ENCODE results near the gene UCHL1. TPM values are rescaled to one million over a fixed set of nuclear protein-coding genes. Genes with fewer than 3 reads are reported as not detected.
A peak's percentile ranks its signal among the peaks of the same experiment; 100 is the strongest.

Gene UCHL1
- total and polyA plus RNA-seq, 7 experiments from 2014 or later = 0.27 TPM; not detected in 6

- Mint-ChIP-seq H3K9me3 (no peaks in the 10 kb centered on the region), H3K4me1 (no peaks in the 10 kb centered on the region), H3K27ac (no peak overlapping the region), H3K36me3 (no peaks in the 10 kb centered on the region), H3K4me3 (no peak overlapping the region), H3K27me3 (peaks cover 0 to 12% (median 4%) of the 10 kb centered on the region in 5 donors)
- Histone ChIP-seq H3K27ac (ENCODE audit: low read depth, low read length) (no peak overlapping the region), H3K36me3 (ENCODE audit: control insufficient read depth in 2 of 3, insufficient read depth in 3 of 3, low read length in 3 of 3) (no peaks in the 10 kb centered on the region), H3K4me3 (ENCODE audit: low read length) (no peak overlapping the region), H3K9me3 (ENCODE audit: control insufficient read depth in 2 of 3, low read length in 3 of 3) (no peaks in the 10 kb centered on the region), H3K27me3 (ENCODE audit: control insufficient read depth in 2 of 2, insufficient read depth in 2 of 2, low read length in 2 of 2) (no peaks in the 10 kb centered on the region), H3K4me1 (ENCODE audit: control insufficient read depth in 2 of 2, insufficient read depth in 2 of 2, low read length in 2 of 2) (no peaks in the 10 kb centered on the region)
- no peak for DNase-seq
- intact Hi-C loops (cut with micrococcal nuclease) = no loop called here
- POLR2A ChIA-PET = no interaction called here
- no peak for ATAC-seq
- CTCF ChIA-PET = interaction anchor here (0.6 kb wide), 1 partner anchor 12 kb away, joined by 3 read pairs; no protein-coding TSS in a partner anchor
Measured at GRCh38 chr4:41285202-41285863, 28.6 kb downstream of the UCHL1 start.

GRCh38 chr4:41285864-41286235 lies 29.1 kb downstream of the UCHL1 start:
- intact Hi-C loops (cut with micrococcal nuclease) = no loop called here
- Histone ChIP-seq H3K9me3 (ENCODE audit: control insufficient read depth in 2 of 3, low read length in 3 of 3) (no peaks in the 10 kb centered on the region), H3K27me3 (ENCODE audit: control insufficient read depth in 2 of 2, insufficient read depth in 2 of 2, low read length in 2 of 2) (no peaks in the 10 kb centered on the region), H3K36me3 (ENCODE audit: control insufficient read depth in 2 of 3, insufficient read depth in 3 of 3, low read length in 3 of 3) (no peaks in the 10 kb centered on the region), H3K4me3 (ENCODE audit: low read length) (no peak overlapping the region), H3K4me1 (ENCODE audit: control insufficient read depth in 2 of 2, insufficient read depth in 2 of 2, low read length in 2 of 2) (no peaks in the 10 kb centered on the region), H3K27ac (ENCODE audit: low read depth, low read length) (no peak overlapping the region)
- Mint-ChIP-seq H3K4me1 (no peaks in the 10 kb centered on the region), H3K27me3 (peaks cover 0 to 7% (median 4%) of the 10 kb centered on the region in 5 donors), H3K27ac (no peak overlapping the region), H3K36me3 (no peaks in the 10 kb centered on the region), H3K9me3 (no peaks in the 10 kb centered on the region), H3K4me3 (no peak overlapping the region)
- DNase-seq (no peak), ATAC-seq (no peak)
- POLR2A ChIA-PET = no interaction called here
- CTCF ChIA-PET = no interaction called here

- H3K4me3 Mint-ChIP-seq = no peak overlapping the region
- ChIA-PET POLR2A (no interaction called here), CTCF (no interaction called here)
- H3K36me3 Mint-ChIP-seq = no peaks in the 10 kb centered on the region
- intact Hi-C loops (cut with micrococcal nuclease) = no loop called here
- H3K27me3 Mint-ChIP-seq = peaks cover 0 to 7% (median 4%) of the 10 kb centered on the region in 5 donors
- Histone ChIP-seq H3K27ac (ENCODE audit: low read depth, low read length) (no peak overlapping the region), H3K4me3 (ENCODE audit: low read length) (no peak overlapping the region), H3K36me3 (ENCODE audit: control insufficient read depth in 2 of 3, insufficient read depth in 3 of 3, low read length in 3 of 3) (no peaks in the 10 kb centered on the region), H3K9me3 (ENCODE audit: control insufficient read depth in 2 of 3, low read length in 3 of 3) (no peaks in the 10 kb centered on the region), H3K27me3 (ENCODE audit: control insufficient read depth in 2 of 2, insufficient read depth in 2 of 2, low read length in 2 of 2) (no peaks in the 10 kb centered on the region), H3K4me1 (ENCODE audit: control insufficient read depth in 2 of 2, insufficient read depth in 2 of 2, low read length in 2 of 2) (no peaks in the 10 kb centered on the region)
- DNase-seq (no peak), ATAC-seq (no peak)
- H3K4me1 Mint-ChIP-seq = no peaks in the 10 kb centered on the region
- no peaks in the 10 kb centered on the region for H3K9me3 Mint-ChIP-seq
- no peak overlapping the region for H3K27ac Mint-ChIP-seq
Measured at GRCh38 chr4:41287005-41287404, 30.3 kb downstream of the UCHL1 start.

GRCh38 chr4:41287852-41288251 lies 31.1 kb downstream of the UCHL1 start:
- no peaks in the 10 kb centered on the region for H3K36me3 Mint-ChIP-seq
- no peak for ATAC-seq
- H3K27ac Mint-ChIP-seq = no peak overlapping the region
- H3K4me1 ChIP-seq (ENCODE audit: control insufficient read depth in 2 of 2, insufficient read depth in 2 of 2, low read length in 2 of 2) = no peaks in the 10 kb centered on the region
- H3K4me3 ChIP-seq (ENCODE audit: low read length) = no peak overlapping the region
- no peaks in the 10 kb centered on the region for H3K9me3 ChIP-seq (ENCODE audit: control insufficient read depth in 2 of 3, low read length in 3 of 3)
- ChIA-PET POLR2A (no interaction called here), CTCF (no interaction called here)
- no peak overlapping the region for H3K27ac ChIP-seq (ENCODE audit: low read depth, low read length)
- no peaks in the 10 kb centered on the region for H3K36me3 ChIP-seq (ENCODE audit: control insufficient read depth in 2 of 3, insufficient read depth in 3 of 3, low read length in 3 of 3)
- H3K27me3 ChIP-seq (ENCODE audit: control insufficient read depth in 2 of 2, insufficient read depth in 2 of 2, low read length in 2 of 2) = no peaks in the 10 kb centered on the region
- H3K4me3 Mint-ChIP-seq = no peak overlapping the region
- H3K4me1 Mint-ChIP-seq = peaks cover 0 to 2% (median 0%) of the 10 kb centered on the region in 7 donors
- intact Hi-C loops (cut with micrococcal nuclease) = no loop called here
- H3K9me3 Mint-ChIP-seq = peaks cover 0 to 5% (median 0%) of the 10 kb centered on the region in 11 donors
- no peak for DNase-seq
- H3K27me3 Mint-ChIP-seq = peaks cover 0 to 12% (median 4%) of the 10 kb centered on the region in 5 donors

- H3K4me3 Mint-ChIP-seq = no peak overlapping the region
- Histone ChIP-seq H3K9me3 (ENCODE audit: control insufficient read depth in 2 of 3, low read length in 3 of 3) (no peaks in the 10 kb centered on the region), H3K36me3 (ENCODE audit: control insufficient read depth in 2 of 3, insufficient read depth in 3 of 3, low read length in 3 of 3) (no peaks in the 10 kb centered on the region), H3K27ac (ENCODE audit: low read depth, low read length) (no peak overlapping the region), H3K27me3 (ENCODE audit: control insufficient read depth in 2 of 2, insufficient read depth in 2 of 2, low read length in 2 of 2) (no peaks in the 10 kb centered on the region), H3K4me3 (ENCODE audit: low read length) (no peak overlapping the region), H3K4me1 (ENCODE audit: control insufficient read depth in 2 of 2, insufficient read depth in 2 of 2, low read length in 2 of 2) (no peaks in the 10 kb centered on the region)
- peaks cover 0 to 2% (median 0%) of the 10 kb centered on the region in 7 donors for H3K4me1 Mint-ChIP-seq
- ATAC-seq (no peak), DNase-seq (no peak)
- H3K27me3 Mint-ChIP-seq = peaks cover 0 to 12% (median 4%) of the 10 kb centered on the region in 5 donors
- H3K9me3 Mint-ChIP-seq = peaks cover 0 to 8% (median 3%) of the 10 kb centered on the region in 11 donors
- CTCF ChIA-PET = no interaction called here
- POLR2A ChIA-PET = no interaction called here
- no peaks in the 10 kb centered on the region for H3K36me3 Mint-ChIP-seq
- intact Hi-C loops (cut with micrococcal nuclease) = no loop called here
- H3K27ac Mint-ChIP-seq = no peak overlapping the region
Measured at GRCh38 chr4:41288254-41288653, 31.5 kb downstream of the UCHL1 start.

GRCh38 chr4:41290479-41290878 lies 33.8 kb downstream of the UCHL1 start:
- Mint-ChIP-seq H3K27ac (no peak overlapping the region), H3K4me3 (no peak overlapping the region), H3K9me3 (peaks cover 0 to 26% (median 5%) of the 10 kb centered on the region in 11 donors), H3K4me1 (peaks cover 0 to 2% (median 0%) of the 10 kb centered on the region in 7 donors), H3K36me3 (peaks cover 0 to 3% (median 0%) of the 10 kb centered on the region in 5 donors), H3K27me3 (peaks cover 0 to 12% (median 4%) of the 10 kb centered on the region in 5 donors)
- H3K36me3 ChIP-seq (ENCODE audit: control insufficient read depth in 2 of 3, insufficient read depth in 3 of 3, low read length in 3 of 3) = no peaks in the 10 kb centered on the region
- no peaks in the 10 kb centered on the region for H3K27me3 ChIP-seq (ENCODE audit: control insufficient read depth in 2 of 2, insufficient read depth in 2 of 2, low read length in 2 of 2)
- ChIA-PET POLR2A (no interaction called here), CTCF (no interaction called here)
- ATAC-seq = no peak
- no peak for DNase-seq
- H3K9me3 ChIP-seq (ENCODE audit: control insufficient read depth in 2 of 3, low read length in 3 of 3) = peaks cover 0 to 17% (median 0%) of the 10 kb centered on the region in 3 experiments
- H3K4me1 ChIP-seq (ENCODE audit: control insufficient read depth in 2 of 2, insufficient read depth in 2 of 2, low read length in 2 of 2) = no peaks in the 10 kb centered on the region
- no peak overlapping the region for H3K27ac ChIP-seq (ENCODE audit: low read depth, low read length)
- no peak overlapping the region for H3K4me3 ChIP-seq (ENCODE audit: low read length)
- intact Hi-C loops (cut with micrococcal nuclease) = no loop called here

- no peaks in the 10 kb centered on the region for H3K4me1 ChIP-seq (ENCODE audit: control insufficient read depth in 2 of 2, insufficient read depth in 2 of 2, low read length in 2 of 2)
- Mint-ChIP-seq H3K27me3 (peaks cover 0 to 5% (median 0%) of the 10 kb centered on the region in 5 donors), H3K4me1 (peaks cover 0 to 2% (median 0%) of the 10 kb centered on the region in 7 donors), H3K36me3 (peaks cover 0 to 3% (median 0%) of the 10 kb centered on the region in 5 donors), H3K4me3 (no peak overlapping the region), H3K9me3 (peaks cover 0 to 28% (median 6%) of the 10 kb centered on the region in 11 donors), H3K27ac (no peak overlapping the region)
- POLR2A ChIA-PET = no interaction called here
- ATAC-seq (no peak), DNase-seq (peak in 4 of 9 donors; percentile 4 to 20 (median 7))
- no peaks in the 10 kb centered on the region for H3K36me3 ChIP-seq (ENCODE audit: control insufficient read depth in 2 of 3, insufficient read depth in 3 of 3, low read length in 3 of 3)
- H3K27me3 ChIP-seq (ENCODE audit: control insufficient read depth in 2 of 2, insufficient read depth in 2 of 2, low read length in 2 of 2) = no peaks in the 10 kb centered on the region
- no peak overlapping the region for H3K27ac ChIP-seq (ENCODE audit: low read depth, low read length)
- H3K9me3 ChIP-seq (ENCODE audit: control insufficient read depth in 2 of 3, low read length in 3 of 3) = peaks cover 0 to 17% (median 0%) of the 10 kb centered on the region in 3 experiments
- CTCF ChIA-PET = no interaction called here
- intact Hi-C loops (cut with micrococcal nuclease) = no loop called here
- H3K4me3 ChIP-seq (ENCODE audit: low read length) = no peak overlapping the region
Measured at GRCh38 chr4:41294445-41295062, 37.8 kb downstream of the UCHL1 start.
